HUDEP-2 (cell line): ENCODE measurements around the gene ERI3.
"Not testable (repeated sequence)": the region's sequence is repeated elsewhere in the genome, so short reads cannot be mapped to it uniquely, and the experiment has no call there.

Experiments used
- DNase-seq, 76 experiments: peaks; one replicate each; lab custom pipeline; 2025; ENCODE audit not compliant: unreplicated experiment in 76 of 76; lab: John Stamatoyannopoulos, UW

Gene ERI3

DNA sequence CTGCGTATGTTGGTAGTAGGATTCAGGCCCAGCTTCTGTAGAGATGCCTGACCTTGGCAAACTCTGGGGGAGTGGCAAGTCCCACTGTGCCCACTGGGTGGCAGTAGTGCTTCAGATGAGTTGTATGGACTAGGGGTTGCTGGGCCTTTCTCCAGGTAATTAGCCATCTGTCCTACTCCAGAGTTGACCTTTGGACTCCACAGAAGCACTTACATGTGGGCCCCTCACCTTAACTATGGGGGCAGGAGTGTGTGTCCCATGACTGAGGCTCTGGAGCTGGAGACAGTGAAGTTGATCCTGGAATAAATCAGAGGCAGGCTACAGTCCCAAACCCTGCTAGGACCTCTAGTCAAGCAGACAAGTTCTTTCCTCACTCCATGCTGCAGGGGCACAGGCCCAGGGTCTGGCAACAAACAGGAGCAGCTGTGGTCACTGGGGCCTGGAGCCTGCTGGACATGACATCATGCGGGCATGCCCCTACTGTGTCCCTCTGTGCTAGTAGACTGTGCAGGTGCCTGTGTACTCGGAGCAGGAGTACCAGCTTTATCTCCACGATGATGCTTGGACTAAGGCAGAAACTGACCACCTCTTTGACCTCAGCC, 137.1 kb downstream of the ERI3 start:
- DNase-seq, result peak in 64 of 76 experiments; percentile 3 to 81 (median 55)

DNA sequence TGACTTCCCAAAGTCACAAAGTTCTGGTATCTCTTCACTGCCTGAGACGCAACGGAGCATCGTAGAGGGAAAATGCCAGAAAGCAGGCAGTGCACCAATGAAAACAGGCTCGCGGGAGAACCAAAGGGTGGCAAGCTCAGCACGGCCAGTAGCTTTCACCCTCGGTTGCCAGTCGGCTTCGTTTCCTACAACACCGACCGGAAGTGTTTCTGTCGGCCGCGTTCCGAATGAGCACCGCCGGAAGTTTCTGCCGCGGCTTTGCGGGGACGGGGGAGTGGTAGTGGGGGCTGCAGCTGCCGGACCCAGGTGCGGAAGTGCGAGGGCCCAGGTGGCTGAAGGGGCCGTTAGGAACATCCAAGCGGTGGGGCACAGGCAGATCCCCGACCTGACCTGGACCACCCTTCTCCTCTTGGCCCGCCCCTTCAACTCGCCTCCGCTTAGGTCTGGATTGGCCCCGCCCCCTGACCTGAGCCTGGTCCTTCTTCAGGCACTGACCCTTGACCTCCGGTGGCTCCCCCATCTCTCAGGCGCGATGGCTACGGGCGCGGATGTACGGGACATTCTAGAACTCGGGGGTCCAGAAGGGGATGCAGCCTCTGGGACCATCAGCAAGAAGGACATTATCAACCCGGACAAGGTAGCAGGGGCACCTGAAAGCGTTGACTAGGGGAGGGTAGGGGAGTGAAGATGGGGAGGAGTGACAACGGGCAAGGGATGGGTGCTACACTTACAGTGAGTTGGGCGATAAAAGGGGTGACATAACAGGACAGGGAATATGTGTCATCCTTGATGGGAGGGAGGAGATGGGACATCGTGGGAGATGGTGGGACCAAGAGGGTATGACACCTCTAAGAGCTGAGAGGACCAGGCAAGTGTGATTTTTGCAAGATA, 141.6 kb downstream of the ERI3 start, which contains the start of gene DMAP1:
TSS of gene DMAP1 (plus strand) at position 250 of the 891 bp plus-strand sequence. CDS start at position 533, 283 bp downstream.
- DNase-seq, result peak in 73 of 76 experiments; percentile 32 to 86 (median 74)

DNA sequence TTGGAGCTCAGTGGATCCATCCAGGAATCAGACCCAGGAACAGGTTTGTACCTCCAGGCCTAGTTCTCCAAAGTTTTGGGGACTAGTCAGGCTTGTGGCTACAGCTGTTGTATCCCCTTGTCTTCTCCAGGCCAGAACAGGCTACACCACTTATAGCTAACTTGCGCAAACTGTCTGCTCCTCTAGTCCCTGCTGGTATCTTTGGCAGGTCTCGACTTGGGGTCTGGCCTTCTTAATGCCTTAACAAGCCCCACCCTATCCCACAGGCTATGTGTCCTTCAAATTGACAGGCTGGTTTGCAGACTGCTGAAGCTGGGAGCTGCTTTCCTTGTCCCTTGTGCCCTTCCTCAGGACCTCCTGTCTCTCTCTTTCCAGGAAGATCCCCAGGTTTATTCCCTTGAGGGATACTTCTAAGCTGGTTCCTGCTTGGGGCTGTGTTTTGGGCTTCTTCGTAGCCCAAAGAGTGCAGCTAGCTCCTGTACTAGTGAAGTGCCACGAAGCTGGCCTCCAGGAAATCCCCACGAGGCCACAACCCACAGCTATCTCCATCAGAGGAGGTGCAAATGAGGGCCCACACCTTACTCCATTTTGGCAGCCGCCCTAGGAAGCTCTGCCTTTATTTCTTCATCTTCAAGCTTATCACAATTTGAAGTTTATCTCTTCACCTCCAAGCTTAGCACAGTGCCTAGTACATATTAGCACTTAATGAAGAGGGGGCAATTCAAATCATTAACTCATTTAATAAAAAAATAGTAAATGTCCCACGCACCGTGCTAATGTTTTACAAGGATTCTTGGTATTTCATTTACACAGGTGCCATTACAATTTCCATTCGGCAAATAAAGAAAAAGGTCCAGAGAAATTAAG, 142.5 kb downstream of the ERI3 start:
- peak in 7 of 76 experiments; percentile 2 to 34 (median 19) for DNase-seq

GRCh38 chr1:44210595-44210994, 144.5 kb downstream of the ERI3 start:
- no peak for DNase-seq

DNA sequence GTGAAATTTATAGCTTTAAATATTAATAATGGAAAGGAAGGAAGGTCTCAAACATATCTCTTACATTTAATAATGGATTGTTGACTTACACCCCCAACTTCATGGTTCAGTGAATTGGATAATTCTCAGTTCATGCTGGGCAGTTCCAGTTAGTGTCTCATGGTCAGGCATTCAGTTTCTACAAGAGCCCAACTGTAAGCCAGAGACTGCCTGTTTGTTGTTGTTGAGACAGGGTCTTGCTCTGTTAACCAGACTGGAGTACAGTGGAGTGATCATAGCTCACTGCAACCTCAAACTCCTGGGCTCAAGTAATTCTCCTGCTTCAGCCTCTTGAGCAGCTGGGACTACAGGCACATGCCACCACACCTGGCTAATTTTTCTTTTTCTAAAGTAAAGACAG, 146.8 kb downstream of the ERI3 start:
- no peak for DNase-seq

- not testable (repeated sequence) for DNase-seq
Observed at GRCh38 chr1:44206545-44206944, 148.5 kb downstream of the ERI3 start.

GRCh38 chr1:44200336-44200735, 154.7 kb downstream of the ERI3 start:
- no peak for DNase-seq

DNA sequence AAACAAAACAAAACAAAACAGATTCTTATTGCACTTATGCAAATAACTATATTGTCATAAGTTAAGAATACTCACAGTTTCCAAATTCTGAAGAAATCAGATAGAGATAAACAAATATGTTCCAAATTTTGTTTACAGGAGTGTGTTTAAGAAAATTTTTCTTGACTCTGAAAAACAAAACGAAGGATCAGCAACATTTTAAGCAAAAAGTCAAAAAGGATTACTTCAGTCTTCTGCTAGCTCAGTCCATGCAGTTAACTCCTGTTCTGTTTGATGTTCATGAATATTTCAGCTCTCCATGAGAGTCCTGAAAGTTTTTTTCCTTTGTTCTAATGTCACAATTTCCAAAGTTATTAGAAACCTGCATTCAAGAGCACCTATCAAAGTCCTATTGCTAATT, 180.4 kb downstream of the ERI3 start:
- DNase-seq, result no peak
